ENCODE data around the gene ZNF680. TPM values are rescaled to one million over a fixed set of nuclear protein-coding genes. Genes with fewer than 3 reads are reported as not detected.

Gene ZNF680
- total RNA-seq, 1 experiment from 2014 or later, result 11.2 TPM

Other genes with a start within 250 kb of the ZNF680 start
- 0.15 TPM for gene ZNF736, start 249.1 kb downstream of the ZNF680 start, total RNA-seq (2021; ENCODE audit: unreplicated experiment)
- 6.2 TPM for gene ZNF107, start 103.1 kb upstream of the ZNF680 start, total RNA-seq (2021; ENCODE audit: unreplicated experiment)
- 10.1 TPM for gene ZNF138, start 231.4 kb upstream of the ZNF680 start, total RNA-seq (2021; ENCODE audit: unreplicated experiment)

All from HCT116 (cell line).